HG03196 (cell line): Measurements from ENCODE around the gene SUSD6.
"Not testable (repeated sequence)": the region's sequence is repeated elsewhere in the genome, so short reads cannot be mapped to it uniquely, and the experiment has no call there.

Source experiments
- ATAC-seq: cut with Tn5 transposase; IDR thresholded peaks from one replicate; pipeline ENCODE4 v1.9.1; 2021; ENCODE audit not compliant: unreplicated experiment

The SUSD6 gene

GRCh38 chr14:69711477-69711876 lies 100.1 kb downstream of the SUSD6 start:
- no peak for ATAC-seq

- no peak for ATAC-seq
These were observed 100.6 kb downstream of the SUSD6 start for GRCh38 chr14:69711881-69712560.

- no peak for ATAC-seq
These were observed 101.2 kb downstream of the SUSD6 start for GRCh38 chr14:69712599-69713088.

- ATAC-seq = no peak
These were observed 101.9 kb downstream of the SUSD6 start for GRCh38 chr14:69713209-69713781.

DNA sequence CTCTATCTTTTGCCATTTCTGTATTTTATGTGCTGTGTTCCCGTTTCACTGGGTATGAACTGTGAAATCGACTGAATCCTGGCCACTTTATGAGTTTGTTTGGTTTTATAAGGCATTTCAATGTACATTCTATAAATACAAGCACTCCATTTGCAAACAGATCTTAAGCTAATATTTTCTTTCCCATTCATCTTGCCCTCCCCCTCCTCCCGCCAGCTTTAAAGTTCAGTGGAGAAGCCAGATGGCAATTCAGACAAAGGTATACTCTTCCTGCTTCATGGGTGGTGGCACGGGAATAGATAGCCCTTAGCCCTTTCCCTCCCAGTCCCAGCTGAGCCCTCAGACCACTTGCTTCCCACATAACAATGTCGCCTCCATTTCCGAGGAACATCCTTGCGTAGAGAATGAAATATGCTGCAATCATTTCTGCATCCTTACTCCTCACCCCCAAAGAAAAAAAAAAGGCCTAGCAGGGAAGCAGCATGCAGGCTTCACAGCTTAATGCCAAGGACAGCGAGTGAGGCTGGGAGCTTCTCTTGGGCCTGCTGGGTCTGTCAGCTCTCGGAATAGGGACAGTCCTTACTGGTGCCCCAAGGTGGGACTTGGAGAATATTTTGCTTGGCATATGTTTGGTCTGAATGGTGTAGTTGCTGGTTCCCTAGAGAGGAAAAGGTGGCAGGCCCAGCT lies 102.7 kb downstream of the SUSD6 start:
- no peak for ATAC-seq

- ATAC-seq = no peak
These were observed 104.5 kb downstream of the SUSD6 start for GRCh38 chr14:69715725-69716477.

DNA sequence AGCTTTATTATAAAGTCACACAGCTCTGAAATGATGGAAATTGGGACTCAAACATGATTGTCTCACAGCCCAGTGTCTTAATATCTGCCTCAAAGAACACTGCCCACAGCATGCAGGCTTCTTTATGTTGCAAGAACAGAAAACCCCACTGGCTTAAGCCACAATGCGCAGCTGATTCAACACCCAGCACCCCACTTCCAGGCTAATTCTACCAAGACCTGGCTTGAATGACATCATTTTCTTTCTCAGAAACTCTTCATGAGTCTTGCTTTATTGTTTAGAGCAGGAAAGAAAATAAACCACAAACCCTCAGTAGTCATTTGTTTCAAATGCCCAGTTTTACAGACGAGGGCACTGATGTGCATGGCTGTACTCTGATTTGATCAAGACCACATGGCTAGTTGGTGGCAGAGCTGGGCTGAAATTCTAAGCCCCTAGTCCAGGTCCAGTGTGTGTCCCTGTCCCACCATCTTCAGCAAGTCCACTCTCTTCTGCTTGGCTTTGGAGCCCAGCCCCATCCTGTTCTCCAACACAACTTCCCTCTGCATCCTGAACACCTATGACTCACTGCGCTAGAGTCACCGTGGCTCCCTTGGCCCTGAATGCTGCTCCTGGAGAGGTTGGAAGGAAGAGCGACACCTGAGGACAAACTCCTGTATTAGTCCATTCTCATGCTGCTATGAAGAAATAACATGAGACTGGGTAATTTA lies 105.2 kb downstream of the SUSD6 start:
- no peak for ATAC-seq

- not testable (repeated sequence) for ATAC-seq
These were observed 107.2 kb downstream of the SUSD6 start for GRCh38 chr14:69718614-69719013.

- ATAC-seq = no peak
These were observed 108.1 kb downstream of the SUSD6 start for GRCh38 chr14:69719501-69719951.

- no peak for ATAC-seq
These were observed 109.5 kb downstream of the SUSD6 start for GRCh38 chr14:69720912-69721311.

DNA sequence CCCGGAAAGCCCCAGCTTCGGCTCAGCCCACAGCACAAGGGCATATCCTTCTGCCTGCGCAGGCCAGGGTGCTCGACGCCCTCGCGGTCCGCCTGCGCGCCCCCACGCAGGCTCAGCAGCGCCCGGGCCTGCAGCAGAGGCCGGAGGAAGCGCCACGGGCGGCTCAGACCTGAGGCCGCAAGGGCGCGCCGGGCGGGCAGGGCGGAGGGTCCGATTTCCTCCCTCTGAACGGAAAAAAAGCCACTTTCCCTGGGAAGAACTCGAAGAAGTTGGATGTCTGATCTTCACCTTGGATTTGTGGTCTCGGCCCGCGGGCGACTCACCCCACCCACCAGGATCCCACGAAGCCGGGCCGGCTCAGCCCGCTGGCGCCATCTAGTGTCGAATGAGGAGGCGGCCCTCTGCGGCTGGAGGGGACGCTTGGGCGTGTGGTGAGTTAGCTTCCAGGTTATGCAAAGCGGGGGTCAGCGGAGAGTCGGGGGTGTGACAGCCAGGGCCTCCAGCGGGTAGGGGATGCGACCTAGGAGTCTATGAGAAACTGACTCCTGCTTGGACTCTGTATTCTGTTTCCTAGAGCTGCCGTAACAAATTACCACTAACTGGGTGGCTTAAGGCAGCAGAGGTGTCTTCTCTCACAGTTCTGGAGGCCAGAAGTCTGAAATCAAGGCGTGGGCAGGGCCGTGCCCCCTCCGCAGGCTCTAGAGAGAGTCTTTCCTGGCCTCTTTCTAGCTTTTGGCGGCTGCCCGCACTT lies 115.5 kb downstream of the SUSD6 start:
- peak; percentile 90 for ATAC-seq

DNA sequence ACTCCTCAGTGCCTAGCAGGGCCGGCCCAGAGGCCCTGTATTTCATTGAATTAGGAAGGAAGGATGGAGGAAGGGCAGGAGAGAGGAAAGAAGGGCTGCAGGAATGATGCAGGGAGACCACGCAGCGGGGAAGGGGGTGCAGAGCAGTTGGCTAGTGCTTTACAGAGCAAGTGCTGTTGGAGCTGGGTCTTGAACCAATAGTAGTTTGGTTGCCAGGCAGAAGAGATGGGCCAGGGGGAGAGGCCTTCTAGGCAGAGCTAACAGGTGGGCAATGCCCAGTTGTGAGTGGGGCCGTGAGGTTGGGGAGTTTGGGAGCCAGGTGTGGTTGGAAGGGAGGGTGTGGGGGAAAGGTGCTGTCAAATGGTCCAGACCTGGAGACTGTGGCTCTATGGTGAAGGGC lies 116.5 kb downstream of the SUSD6 start:
- ATAC-seq = no peak

DNA sequence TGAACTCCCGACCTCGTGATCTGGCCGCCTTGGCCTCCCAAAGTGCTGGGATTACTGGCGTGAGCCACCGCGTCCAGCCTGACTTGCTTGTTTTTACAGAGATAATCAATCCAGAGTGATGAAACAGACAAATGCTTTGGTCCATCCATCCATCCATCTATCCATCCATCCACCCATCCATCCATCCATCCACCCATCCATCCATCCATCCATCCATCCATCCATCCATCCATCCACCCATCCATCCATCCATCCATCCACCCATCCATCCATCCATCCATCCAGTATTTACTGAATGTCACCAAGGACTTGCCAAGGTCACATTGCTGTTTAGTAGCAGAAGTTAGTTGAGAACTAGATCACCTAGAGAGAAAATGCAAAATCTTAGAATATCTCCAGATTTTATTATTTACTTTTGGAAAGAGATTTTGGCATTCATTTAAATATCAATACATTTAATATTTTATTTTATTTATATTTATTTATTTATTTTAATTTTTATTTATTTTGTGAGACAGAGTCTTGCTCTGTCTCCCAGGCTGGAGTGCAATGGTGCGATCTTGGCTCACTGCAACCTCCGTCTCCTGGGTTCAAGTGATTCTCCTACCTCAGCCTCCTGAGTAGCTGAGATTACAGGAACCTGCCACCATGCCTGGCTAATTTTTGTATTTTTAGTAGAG lies 120.7 kb downstream of the SUSD6 start:
- not testable (repeated sequence) for ATAC-seq

DNA sequence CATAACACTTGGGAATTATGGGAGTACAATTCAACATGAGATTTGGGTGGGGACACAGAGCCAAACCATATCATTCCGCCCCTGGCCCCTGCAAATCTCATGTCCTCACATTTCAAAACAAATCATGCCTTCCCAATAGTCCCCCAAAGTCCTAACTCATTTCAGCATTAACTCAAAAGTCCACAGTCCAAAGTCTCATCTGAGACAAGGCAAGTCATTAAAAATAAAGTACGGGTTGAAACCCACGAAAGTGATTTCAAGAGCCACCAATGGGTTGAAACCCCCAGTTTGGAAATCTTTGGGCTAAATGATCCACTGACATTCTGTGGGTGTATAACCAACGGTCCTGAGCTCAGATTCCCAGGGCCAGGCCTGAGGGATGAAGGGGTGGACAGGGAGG lies 125.0 kb downstream of the SUSD6 start:
- ATAC-seq = not testable (repeated sequence)

GRCh38 chr14:69741055-69741454 lies 129.7 kb downstream of the SUSD6 start:
- ATAC-seq = no peak

DNA sequence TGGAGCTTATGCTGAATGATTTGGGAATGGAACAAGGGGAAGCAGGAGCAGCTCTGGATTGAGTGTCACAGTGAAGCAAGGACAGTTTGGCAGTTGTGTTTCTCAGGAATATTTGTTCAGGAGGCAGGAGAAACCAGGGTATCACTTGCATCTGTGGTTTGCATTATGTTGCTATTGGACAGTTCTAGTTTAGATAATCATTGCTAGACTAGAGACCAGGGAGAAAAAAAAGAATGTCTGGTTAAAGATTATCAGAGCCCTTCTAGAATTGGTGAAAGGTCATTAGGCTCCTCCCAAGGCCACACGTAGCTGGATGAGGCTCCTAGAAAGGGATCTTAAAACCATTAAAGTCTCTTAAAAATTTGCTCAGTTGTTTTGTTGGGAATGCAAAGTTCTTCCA lies 138.6 kb downstream of the SUSD6 start:
- ATAC-seq = no peak

GRCh38 chr14:69750495-69750894 lies 139.1 kb downstream of the SUSD6 start:
- ATAC-seq = no peak

DNA sequence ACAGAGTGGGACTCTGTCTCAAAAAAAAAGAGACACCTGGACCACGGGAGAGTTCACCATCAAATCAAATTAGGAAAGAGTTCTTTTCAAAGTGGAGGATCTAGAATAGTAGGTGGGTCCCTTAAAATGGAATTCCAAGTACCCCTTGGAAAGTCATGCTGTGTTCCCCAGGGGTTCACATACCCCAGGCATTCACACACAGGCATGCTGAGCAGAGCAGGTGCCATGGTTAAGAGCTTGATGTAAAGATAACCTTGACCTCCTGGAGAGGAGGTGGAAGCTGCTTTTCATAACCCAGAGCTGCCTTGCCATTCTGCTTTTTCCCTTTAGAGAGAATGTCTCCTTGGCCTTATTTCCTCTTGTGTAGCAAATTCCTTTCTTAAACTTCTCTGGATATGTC lies 141.4 kb downstream of the SUSD6 start:
- ATAC-seq = no peak

DNA sequence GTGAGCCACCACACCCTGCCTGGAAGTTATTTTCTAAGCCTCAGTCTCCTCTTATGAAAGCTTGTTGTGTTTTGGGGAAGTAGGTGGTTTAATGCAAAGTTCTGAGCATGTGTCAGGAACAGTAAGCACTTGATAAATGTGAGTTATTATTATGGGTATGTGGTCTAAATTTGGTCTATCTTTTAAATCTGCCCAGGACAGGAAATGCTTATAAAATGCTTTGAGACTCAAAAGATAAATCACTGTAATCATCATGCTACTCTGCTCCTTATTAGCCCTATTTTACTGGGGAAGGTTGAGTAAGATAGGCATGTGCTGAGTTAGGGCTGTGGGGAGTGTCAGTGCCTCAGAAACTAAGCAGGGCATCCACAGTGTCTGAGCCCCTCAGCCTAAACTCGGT lies 142.5 kb downstream of the SUSD6 start:
- ATAC-seq = no peak
